Thyroid gland (tissue), 4 donors: ENCODE measurements around the gene CHSY1. TPM values are rescaled to one million over a fixed set of nuclear protein-coding genes. Genes with fewer than 3 reads are reported as not detected.
A peak's percentile ranks its signal among the peaks of the same experiment; 100 is the strongest.

ENCODE experiments used
- DNase-seq, 2 donors: peaks; one replicate each; pipeline ENCODE4 v3.0.0-alpha.2; 2019
- H3K27ac ChIP-seq, 3 donors: fragments of 200-600 bp; sonication (generic); 1 replicate in 2 of 3; 2 replicates in 1 of 3; pipeline ENCODE4 v1.5.1; 2016 to 2019; ENCODE audit warnings: mild to moderate bottlenecking in 1 of 3, moderate library complexity in 1 of 3
- H3K27me3 ChIP-seq: fragments of 200-600 bp; sonication (generic); one replicate; pipeline ENCODE4 v1.5.1; 2019
- H3K36me3 ChIP-seq, 2 donors: fragments of 200-600 bp; sonication (generic); one replicate each; pipeline ENCODE4 v1.5.1; 2016 to 2019
- H3K4me1 ChIP-seq, 2 donors: fragments of 200-600 bp; sonication (generic); one replicate each; pipeline ENCODE4 v1.5.1; 2017 to 2019
- H3K4me3 ChIP-seq, 3 donors: fragments of 200-600 bp; sonication (generic); replicated peaks in 1 of 3; 1 replicate in 2 of 3; 2 replicates in 1 of 3; pipeline ENCODE4 v1.5.1; 2016; ENCODE audit warnings: mild to moderate bottlenecking in 1 of 3
- H3K9me3 ChIP-seq: fragments of 200-600 bp; sonication (generic); one replicate; pipeline ENCODE4 v1.5.1; 2017
- POLR2A ChIP-seq, 2 donors: fragments of 450-650 bp; IDR thresholded peaks; one replicate each; pipeline ENCODE4 v1.6.1; 2017; ENCODE audit warnings: antibody characterized with exemption in 2 of 2, mild to moderate bottlenecking in 2 of 2, moderate library complexity in 1 of 2
- WGBS, 2 donors: methylation state at CpG; one replicate each; pipeline ENCODE4 v1.1.5; 2017; 5-methylcytosine and 5-hydroxymethylcytosine counted together
- intact Hi-C: fragments of 100-400 bp; cut with DNase I; formaldehyde crosslinking; loops from one replicate; pipeline ENCODE4 v1.15.1; 2023
- total RNA-seq, 4 donors: library from RNA; depleted of rRNA; stranded (reverse); fragments of >200 nt; gene quantifications; one replicate each; pipeline ENCODE4 v1.2.3, GENCODE V29; 2016
- TF ChIP-seq, protein P1 (sequence below), 6 experiments: fragments of 200-600 bp in 3 of 6; fragments of 450-650 bp in 3 of 6; sonication (generic) in 3 of 6; IDR thresholded peaks; one replicate each; pipeline ENCODE4 v1.5.1; 2016 to 2019; ENCODE audit warnings: antibody characterized with exemption in 6 of 6, mild to moderate bottlenecking in 2 of 6, inconsistent platforms in 1 of 6, moderate library complexity in 1 of 6

CHSY1 gene
- total RNA-seq, 4 donors from 2014 or later, result 13.8 to 26.6 (median 18.5) TPM

DNA sequence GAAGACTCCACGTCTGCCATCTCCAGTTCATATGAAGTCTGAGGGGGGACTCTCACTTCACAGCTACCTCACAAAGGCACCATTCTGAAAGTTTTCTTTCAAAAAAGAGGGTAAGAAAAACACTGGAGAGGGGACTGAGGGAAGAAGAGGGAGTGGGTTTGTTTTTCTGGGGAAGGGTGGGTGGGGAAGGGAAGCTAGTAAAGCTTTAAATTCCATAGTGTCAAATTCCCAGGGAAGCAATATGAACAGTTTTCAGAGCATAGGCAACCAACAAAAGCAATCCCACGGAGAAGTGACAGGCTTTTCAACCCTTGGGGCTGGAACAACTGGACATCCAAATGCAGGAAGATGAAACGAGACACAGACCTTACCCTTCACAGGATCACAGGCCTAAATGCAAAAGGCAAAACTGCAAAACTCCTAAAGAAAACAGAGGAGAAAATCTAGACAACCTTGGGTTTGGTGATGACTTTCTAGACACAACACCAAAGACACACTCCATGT, 61.7 kb downstream of the CHSY1 start:
- Histone ChIP-seq H3K9me3 (no peaks in the 10 kb centered on the region), H3K36me3 (no peaks in the 10 kb centered on the region), H3K27ac (peak overlapping the region in 1 of 3 donors; percentile 27), H3K4me1 (peaks cover 0 to 26% of the 10 kb centered on the region in 2 donors), H3K27me3 (no peaks in the 10 kb centered on the region), H3K4me3 (no peak overlapping the region)
- no peak for DNase-seq
- 71 to 72% methylated on average over 3 of the region's 3 CpGs for WGBS, 2 donors
- TF ChIP-seq, protein P1, sequence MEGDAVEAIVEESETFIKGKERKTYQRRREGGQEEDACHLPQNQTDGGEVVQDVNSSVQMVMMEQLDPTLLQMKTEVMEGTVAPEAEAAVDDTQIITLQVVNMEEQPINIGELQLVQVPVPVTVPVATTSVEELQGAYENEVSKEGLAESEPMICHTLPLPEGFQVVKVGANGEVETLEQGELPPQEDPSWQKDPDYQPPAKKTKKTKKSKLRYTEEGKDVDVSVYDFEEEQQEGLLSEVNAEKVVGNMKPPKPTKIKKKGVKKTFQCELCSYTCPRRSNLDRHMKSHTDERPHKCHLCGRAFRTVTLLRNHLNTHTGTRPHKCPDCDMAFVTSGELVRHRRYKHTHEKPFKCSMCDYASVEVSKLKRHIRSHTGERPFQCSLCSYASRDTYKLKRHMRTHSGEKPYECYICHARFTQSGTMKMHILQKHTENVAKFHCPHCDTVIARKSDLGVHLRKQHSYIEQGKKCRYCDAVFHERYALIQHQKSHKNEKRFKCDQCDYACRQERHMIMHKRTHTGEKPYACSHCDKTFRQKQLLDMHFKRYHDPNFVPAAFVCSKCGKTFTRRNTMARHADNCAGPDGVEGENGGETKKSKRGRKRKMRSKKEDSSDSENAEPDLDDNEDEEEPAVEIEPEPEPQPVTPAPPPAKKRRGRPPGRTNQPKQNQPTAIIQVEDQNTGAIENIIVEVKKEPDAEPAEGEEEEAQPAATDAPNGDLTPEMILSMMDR (IDR thresholded peaks at IDR 0.05), result no peak
- no peak for TF ChIP-seq POLR2A (IDR thresholded peaks at IDR 0.05)
- intact Hi-C loops, result no loop called here

DNA sequence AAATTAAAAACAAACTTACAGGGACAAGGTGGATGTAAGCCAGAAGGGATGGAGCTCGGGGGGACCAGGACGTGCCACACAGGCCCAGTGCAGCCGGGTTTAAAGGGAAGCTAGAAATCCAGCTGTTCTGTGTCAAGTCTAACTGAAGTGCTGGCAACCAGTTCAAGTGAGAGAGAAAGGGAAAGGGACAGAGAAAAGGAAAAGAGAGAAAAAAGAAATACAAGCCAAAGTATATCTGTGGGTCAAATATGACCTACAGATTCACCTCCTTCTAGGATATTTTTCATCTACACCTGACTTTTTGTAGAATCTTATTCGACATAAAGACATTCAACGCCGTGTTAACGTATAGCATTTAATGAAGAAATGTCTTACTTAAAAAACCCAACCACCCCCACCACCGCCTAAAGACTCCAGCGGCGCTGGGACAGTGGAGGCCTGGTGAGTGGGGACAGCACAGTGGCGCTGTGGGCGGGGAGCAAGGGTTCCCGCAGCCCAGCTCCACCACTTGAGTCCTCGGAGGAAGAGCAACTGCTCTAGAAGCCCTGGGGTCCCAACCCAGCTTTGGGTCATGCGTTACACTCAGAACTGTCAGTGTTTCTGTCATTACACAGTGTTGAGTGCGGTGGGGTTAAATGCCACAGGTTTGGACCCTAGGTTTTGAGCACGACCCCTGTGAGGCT, 62.3 kb downstream of the CHSY1 start:
- 85 to 89% methylated on average over 17 of the region's 17 CpGs for WGBS, 2 donors
- no peak for DNase-seq
- H3K27ac ChIP-seq, result peak overlapping the region in 2 of 3 donors; percentile 44 to 51
- no peaks in the 10 kb centered on the region for H3K36me3 ChIP-seq
- H3K4me3 ChIP-seq, result no peak overlapping the region
- H3K4me1 ChIP-seq, result peaks cover 0 to 21% of the 10 kb centered on the region in 2 donors
- no peaks in the 10 kb centered on the region for H3K9me3 ChIP-seq
- intact Hi-C loops, result no loop called here
- TF ChIP-seq, protein P1 (IDR thresholded peaks at IDR 0.05), result no peak
- TF ChIP-seq POLR2A (IDR thresholded peaks at IDR 0.05), result no peak
- no peaks in the 10 kb centered on the region for H3K27me3 ChIP-seq

DNA sequence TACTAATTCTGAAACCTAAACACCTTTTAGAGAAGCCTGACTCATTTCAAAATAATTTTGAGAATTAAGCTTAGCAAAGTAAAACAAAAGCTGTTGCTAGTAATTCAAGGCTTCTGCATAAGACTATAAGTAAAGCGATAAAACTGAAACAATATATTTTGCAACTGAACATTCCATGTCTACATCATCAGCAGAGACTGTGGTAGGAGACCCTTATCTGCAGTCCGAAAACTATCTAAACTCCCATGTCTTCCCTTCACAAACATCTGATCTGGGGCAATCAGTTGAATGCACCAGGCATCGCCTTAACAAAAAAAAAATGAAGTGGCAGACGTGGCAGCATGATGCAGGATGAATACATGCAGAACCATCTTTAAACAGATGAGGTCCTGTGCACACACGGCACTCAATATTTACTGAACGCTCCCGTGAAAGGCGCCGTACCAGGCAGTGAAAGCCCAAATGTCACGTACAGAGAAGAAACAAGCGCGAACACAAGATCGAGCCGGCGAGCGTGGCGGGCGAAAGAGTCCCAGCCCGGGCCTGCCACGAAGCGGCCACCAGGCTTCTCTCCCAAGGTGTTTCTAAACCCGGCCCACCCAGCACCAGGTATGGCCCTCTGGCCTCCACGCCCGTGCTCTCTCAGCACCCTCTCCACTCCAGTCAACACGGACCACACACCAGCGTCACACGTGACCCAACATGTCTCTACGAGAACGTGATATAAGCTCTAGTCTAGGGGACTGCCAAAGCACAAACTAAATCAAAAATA, 63.0 kb downstream of the CHSY1 start:
- no peak overlapping the region for H3K4me3 ChIP-seq
- 81 to 84% methylated on average over 29 of the region's 29 CpGs for WGBS, 2 donors
- no peaks in the 10 kb centered on the region for H3K9me3 ChIP-seq
- H3K4me1 ChIP-seq, result peaks cover 0 to 16% of the 10 kb centered on the region in 2 donors
- H3K36me3 ChIP-seq, result no peaks in the 10 kb centered on the region
- TF ChIP-seq, protein P1 (IDR thresholded peaks at IDR 0.05), result no peak
- no peak for TF ChIP-seq POLR2A (IDR thresholded peaks at IDR 0.05)
- H3K27ac ChIP-seq, result peak overlapping the region in 2 of 3 donors; percentile 44 to 51
- intact Hi-C loops, result no loop called here
- H3K27me3 ChIP-seq, result no peaks in the 10 kb centered on the region
- no peak for DNase-seq

DNA sequence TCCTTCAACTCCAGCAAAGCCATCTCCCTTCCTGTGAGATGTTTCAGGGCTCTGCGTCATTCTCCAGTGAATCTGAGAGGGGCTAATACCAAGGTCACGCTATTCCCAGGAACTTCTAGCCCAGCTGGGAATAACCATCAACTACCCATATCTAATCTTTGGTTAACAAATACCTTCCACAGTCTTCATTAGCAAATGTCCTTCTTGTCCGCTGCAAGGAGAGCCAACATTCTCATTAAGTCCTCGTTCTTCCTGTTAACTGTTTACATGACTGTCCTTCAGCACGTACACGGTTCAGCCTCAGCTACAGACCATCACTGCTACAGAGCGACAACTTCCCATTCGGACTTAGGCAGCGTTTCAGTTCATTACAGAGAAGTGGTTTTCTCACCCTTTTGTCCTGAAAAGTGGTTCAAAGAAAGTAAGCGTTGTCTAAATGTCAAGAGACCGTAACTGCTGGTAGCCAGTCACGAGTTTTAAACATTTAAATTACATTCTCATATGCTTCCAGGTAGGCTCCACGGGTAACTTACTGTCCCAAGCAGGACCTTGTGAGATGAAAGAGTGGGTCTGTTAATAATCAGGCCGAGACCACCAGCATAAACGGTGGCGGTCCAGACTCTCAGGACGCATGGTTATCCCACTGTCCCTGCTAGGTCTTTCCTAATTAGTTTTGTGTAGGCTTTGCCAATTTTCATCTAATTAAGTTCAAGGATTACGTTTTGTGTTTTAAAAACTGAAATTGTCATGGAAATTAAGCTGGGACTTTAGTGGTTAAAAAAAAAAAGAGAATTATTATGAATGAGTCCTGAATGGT, 63.8 kb downstream of the CHSY1 start:
- no peaks in the 10 kb centered on the region for H3K36me3 ChIP-seq
- intact Hi-C loops, result no loop called here
- peak overlapping the region; percentile 16 to 51 (median 26) for H3K27ac ChIP-seq
- no peaks in the 10 kb centered on the region for H3K9me3 ChIP-seq
- 51 to 55% methylated on average over 18 of the region's 18 CpGs for WGBS, 2 donors
- peaks cover 0 to 13% of the 10 kb centered on the region in 2 donors for H3K4me1 ChIP-seq
- H3K27me3 ChIP-seq, result no peaks in the 10 kb centered on the region
- no peak overlapping the region for H3K4me3 ChIP-seq
- DNase-seq, result no peak
- TF ChIP-seq, protein P1 (IDR thresholded peaks at IDR 0.05), result no peak
- TF ChIP-seq POLR2A (IDR thresholded peaks at IDR 0.05), result no peak
